Measurements from ENCODE around the gene GCK. TPM values are rescaled to one million over a fixed set of nuclear protein-coding genes. Genes with fewer than 3 reads are reported as not detected.

Gene GCK
- not detected in 5 replicates for total RNA-seq (2022; extraction: Qiagen RNA extraction)

DNA sequence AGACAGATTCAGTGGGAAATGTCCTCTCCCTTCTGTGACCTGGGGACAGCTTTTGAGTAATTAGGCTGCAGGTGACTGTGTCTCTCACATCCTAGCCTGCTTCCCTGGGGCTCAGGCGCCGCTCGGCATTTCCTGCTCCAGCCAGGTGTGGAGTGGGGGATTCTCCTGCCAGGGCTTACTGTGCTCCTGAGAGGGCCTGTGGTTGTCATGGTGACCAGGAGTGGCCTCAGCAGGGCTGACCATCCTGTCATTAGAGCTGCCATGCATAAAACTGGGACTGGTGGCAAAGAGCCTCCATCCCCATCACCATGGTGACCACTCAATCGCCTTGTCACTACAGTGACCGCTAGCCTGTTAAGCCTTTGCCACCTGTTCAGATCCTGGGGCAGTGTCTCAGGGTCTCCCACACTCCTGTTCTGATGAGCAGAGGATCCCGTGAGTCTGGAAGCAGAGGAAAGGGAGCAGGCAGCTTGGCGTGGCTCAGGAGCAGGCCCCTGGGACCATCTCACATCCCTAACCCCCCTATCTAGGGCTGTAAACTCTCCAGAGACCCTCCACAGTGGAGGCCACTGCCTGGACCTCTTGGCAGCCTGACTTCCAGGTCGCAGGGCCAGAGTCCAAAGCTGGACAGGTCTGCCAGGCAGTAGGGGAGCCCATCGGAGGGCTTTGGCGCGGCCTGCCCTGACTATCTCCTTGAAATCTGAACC is at the start of gene GCK:
GCK (minus strand) TSS at position 154 of the 707 bp plus-strand sequence. CDS start 486 bp downstream, outside the sequence.

DNA sequence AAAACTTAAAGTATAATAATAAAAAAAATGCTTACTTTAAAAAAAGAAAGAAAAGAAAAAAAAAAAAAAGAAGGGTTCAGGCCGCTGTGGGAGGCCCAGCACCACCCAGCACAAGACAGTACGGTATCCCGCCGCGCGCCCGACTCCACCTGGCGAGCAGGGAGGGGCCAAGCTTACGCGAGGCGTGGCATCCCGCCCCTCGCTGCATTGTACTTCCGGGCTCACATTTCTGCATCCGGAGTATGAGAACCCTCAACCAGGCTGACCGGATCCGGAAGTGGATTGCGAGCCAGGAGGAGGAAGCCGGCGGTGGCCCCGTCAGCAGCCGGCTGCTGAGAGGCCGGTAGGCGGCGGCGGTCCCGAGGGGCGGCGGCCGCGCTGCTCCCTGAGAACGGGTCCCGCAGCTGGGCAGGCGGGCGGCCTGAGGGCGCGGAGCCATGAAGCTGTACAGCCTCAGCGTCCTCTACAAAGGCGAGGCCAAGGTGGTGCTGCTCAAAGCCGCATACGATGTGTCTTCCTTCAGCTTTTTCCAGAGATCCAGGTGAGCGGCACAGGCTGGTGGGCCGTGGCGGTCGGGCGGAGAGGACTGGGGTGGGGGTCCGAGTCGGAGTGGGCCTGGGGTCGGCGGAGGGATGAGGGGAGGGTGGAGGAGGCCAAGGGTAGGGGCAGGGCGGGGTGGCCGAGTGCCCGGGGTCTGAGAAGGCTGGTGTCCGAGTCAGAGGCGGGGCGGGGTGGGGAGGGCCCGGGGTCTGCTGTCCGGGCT is 11.6 kb upstream of the GCK start, which contains the start of gene YKT6:
YKT6 (plus strand) TSS at position 280 of the 763 bp plus-strand sequence; CDS start at position 438, 158 bp downstream.

DNA sequence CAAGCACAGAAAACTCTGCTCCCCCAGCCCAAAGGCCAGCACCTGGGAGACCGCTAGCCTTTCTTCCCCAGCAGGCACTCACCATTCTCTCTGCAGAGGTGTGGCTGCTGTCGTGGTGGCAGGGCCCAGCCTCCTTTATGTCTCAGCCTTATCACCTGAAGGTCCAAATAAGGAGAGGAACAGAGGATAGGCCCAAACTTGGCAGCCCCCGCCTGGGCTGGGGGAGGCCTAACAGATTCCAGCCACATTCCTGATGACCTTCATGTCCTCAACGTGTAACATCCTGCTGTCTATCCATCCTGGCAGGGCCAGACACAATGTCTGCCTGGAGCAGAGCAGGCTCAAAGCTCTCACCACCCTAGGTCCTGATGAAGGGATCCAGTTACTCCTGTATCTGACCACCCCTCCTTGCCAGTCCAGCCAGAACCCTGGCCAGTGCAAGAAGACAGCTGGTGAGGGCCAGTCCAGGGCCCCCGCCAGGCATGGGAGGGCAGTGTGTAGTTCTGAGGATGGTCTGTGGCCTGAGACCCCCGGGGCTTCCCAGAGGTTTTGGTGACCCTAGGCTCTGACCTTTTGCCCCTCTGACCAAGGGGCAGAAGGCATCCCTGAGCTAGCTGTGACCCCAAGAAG is 47.9 kb downstream of the GCK start, which contains the start of gene MYL7:
MYL7 (minus strand) TSS at position 112 of the 630 bp plus-strand sequence; CDS start at position 85, 27 bp downstream.

DNA sequence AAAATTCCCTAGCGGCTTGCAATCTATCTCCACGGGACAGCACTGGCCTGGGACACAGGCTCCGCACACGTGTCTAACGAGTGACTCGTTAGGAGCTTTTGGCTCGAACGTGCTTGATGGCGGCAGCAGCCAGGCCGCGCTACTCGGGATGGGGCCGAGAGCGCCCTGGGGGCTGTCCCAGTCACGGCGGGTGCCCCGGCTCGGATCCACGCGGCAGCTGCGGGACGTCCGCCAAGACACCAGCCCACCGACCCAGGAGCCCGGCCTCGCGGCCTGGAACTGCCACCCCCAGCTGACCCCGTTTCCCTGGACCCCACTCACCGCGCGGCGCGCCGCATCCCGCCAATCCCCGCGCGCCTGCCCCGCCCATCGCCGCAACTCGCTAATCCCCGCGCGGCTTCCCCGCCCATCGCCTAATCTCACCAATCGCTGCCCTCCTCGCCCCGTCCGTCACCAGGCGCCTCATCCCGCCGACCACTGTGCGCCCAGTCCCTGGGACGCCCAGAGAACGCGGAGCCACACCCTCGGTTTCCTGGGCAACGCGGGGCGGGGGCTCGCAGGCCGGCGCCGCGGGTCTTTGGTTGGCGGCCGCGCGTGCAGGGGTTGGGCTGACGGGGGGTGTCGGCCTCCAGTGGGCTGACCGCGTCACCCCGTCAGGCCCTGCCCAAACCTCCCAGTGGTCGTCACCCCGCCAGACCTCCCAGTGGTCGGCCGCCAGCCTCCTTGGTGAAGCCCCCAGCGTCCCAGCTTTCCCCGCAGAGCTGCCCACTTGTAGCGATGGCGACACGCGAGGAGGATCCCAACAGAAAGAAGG is 65.8 kb downstream of the GCK start, which contains the start of gene POLD2:
POLD2 (minus strand) TSS at position 359 of the 814 bp plus-strand sequence. CDS start 1,495 bp downstream, outside the sequence.

DNA sequence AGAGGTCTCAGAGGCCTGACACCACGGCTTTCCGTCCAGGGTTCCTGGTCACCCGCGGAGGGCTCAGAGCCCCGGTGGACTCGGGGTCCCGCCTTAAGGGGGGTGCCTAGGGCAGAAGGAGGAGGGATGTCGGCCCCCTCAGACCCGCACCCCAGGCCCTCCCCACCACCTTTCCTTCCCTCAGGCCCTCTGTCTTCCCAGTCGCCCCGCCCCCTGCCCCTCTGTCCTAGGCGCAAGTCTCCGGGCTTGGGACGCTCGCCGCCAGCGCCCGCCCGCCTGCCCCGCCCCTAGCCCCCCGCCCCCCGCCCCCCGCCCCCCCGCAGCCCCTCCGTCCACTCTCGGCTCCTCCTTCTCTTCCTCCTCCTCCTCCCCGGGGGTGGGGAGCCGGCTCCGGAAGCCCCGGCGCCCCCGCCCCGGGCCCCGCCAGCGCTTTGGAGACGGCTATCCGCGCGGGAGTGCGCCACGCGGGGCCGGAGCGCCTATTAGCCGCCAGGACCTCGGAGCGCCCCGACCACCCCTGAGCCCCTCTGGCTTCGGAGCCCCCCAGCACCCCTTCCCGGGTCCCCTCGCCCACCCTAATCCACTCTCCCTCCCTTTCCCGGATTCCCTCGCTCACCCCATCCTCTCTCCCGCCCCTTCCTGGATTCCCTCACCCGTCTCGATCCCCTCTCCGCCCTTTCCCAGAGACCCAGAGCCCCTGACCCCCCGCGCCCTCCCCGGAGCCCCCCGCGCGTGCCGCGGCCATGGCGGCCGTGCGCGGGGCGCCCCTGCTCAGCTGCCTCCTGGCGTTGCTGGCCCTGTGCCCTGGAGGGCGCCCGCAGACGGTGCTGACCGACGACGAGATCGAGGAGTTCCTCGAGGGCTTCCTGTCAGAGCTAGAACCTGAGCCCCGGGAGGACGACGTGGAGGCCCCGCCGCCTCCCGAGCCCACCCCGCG is 85.0 kb downstream of the GCK start, which contains the start of gene AEBP1:
AEBP1 (plus strand) TSS at position 423 of the 937 bp plus-strand sequence; CDS start at position 744, 321 bp downstream.

Other genes starting within 250 kb of the GCK start
- not detected in 5 replicates for gene SPDYE1, start 191.5 kb downstream of the GCK start, total RNA-seq (2022; extraction: Qiagen RNA extraction)
- gene DBNL, start 144.7 kb downstream of the GCK start, total RNA-seq (2022; extraction: Qiagen RNA extraction), result 59.1 to 68.9 TPM (median 68.1 TPM) in 5 replicates
- gene PGAM2, start 123.9 kb downstream of the GCK start, total RNA-seq (2022; extraction: Qiagen RNA extraction), result not detected in 5 replicates
- gene POLM, start 106.9 kb downstream of the GCK start, total RNA-seq (2022; extraction: Qiagen RNA extraction), result 5.3 to 7.9 TPM (median 6.5 TPM) in 5 replicates
- gene AEBP1, start 85.1 kb downstream of the GCK start, total RNA-seq (2022; extraction: Qiagen RNA extraction), result 0.19 TPM in 1 of 5 replicates, not detected in the others
- gene POLD2, start 65.9 kb downstream of the GCK start, total RNA-seq (2022; extraction: Qiagen RNA extraction), result 144 to 178 TPM (median 160 TPM) in 5 replicates
- not detected in 5 replicates for gene MYL7, start 48.1 kb downstream of the GCK start, total RNA-seq (2022; extraction: Qiagen RNA extraction)
- 113 to 122 TPM (median 116 TPM) in 5 replicates for gene YKT6, start 11.5 kb upstream of the GCK start, total RNA-seq (2022; extraction: Qiagen RNA extraction)
- 0.12 to 0.58 TPM (median 0.23 TPM) in 5 replicates for gene CAMK2B, start 136.2 kb upstream of the GCK start, total RNA-seq (2022; extraction: Qiagen RNA extraction)

Data from A549 treated with Mapracorat at 1 μM for 4 hours (cell line).